RWPE1 (cell line): ENCODE data around the gene RALY.

Source experiments
- CTCF ChIA-PET: fragments of 350-600 bp; sonication (Branson Sonifier 250); formaldehyde crosslinking; extraction: SDS; loops from one replicate; lab custom pipeline; 2021; lab: Yijun Ruan, JAX
- POLR2A ChIA-PET: fragments of 400-600 bp; formaldehyde crosslinking; extraction: SDS; loops from one replicate; lab custom pipeline; 2020; ENCODE audit warnings: antibody characterized with exemption; ENCODE audit not compliant: low non-redundant PET; lab: Yijun Ruan, JAX
- DNase-seq: peaks from one replicate; pipeline ENCODE4 v3.0.0; 2012; ENCODE audit warnings: low spot score
- H3K27ac ChIP-seq: fragments of 450-650 bp; 2 replicates; pipeline ENCODE4 v1.5.1; 2017
- TF ChIP-seq, protein P1 (sequence below): fragments of 450-650 bp; conservative IDR thresholded peaks from 2 replicates; pipeline ENCODE4 v1.5.1; 2017; ENCODE audit warnings: low read depth, mild to moderate bottlenecking

RALY gene

DNA sequence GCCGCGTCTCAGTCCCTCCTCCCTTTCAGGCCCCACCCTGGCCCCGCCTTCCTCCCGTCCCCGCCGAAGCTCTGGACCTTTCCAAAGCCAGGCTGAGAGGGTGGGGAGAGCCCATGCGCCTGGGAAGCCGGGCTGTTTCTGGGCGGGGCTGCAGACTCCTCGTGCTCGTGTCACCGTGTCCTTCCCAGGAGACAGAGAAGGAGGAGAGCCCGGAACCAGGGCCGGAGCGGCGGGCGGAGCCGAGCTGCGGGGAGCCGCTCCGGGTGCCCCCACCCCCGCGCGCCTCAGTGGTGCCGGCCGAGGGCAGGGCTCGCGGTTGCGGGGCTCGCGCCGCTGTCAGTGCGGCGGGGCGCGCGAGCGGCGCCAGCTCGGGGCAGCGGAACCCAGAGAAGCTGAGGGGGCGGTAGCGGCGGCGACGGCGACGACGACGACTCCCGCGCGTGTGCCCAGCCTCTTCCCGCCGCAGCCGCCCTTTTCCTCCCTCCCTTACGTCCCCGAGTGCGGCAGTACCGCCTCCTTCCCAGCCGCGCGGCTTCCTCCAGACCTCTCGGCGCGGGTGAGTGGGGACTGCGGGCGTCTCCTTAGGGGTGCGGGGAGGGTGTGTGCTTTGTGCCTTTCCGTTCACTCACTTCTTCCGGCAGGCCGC, at the start of gene RALY:
Gene RALY (plus strand): TSS at position 336 of the 646 bp plus-strand sequence. CDS start 78,164 bp downstream, outside the sequence.
- ChIA-PET CTCF (interaction anchor here (0.5 to 2.1 kb wide), 6 partner anchors 74 to 674 kb away, joined by 3 to 8 read pairs (median 4); no protein-coding TSS in a partner anchor), POLR2A (interaction anchor here (0.5 to 1.4 kb wide), 10 partner anchors 8 to 391 kb away, joined by 3 to 9 read pairs (median 4); no protein-coding TSS in a partner anchor)
- peak within 1 kb of the TSS; percentile 97 for H3K27ac ChIP-seq
- peak; percentile 100 for DNase-seq
- TF ChIP-seq, protein P1, sequence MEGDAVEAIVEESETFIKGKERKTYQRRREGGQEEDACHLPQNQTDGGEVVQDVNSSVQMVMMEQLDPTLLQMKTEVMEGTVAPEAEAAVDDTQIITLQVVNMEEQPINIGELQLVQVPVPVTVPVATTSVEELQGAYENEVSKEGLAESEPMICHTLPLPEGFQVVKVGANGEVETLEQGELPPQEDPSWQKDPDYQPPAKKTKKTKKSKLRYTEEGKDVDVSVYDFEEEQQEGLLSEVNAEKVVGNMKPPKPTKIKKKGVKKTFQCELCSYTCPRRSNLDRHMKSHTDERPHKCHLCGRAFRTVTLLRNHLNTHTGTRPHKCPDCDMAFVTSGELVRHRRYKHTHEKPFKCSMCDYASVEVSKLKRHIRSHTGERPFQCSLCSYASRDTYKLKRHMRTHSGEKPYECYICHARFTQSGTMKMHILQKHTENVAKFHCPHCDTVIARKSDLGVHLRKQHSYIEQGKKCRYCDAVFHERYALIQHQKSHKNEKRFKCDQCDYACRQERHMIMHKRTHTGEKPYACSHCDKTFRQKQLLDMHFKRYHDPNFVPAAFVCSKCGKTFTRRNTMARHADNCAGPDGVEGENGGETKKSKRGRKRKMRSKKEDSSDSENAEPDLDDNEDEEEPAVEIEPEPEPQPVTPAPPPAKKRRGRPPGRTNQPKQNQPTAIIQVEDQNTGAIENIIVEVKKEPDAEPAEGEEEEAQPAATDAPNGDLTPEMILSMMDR = no peak

- CTCF ChIA-PET = interaction anchor here (0.5 to 0.6 kb wide), 3 partner anchors 48 to 882 kb away, joined by 3 read pairs; no protein-coding TSS in a partner anchor
- TF ChIP-seq, protein P1 = no peak
- no peak for DNase-seq
- POLR2A ChIA-PET = no interaction called here
- no peak overlapping the region for H3K27ac ChIP-seq
These were observed 48.8 kb upstream of the RALY start for GRCh38 chr20:33944914-33945313.

DNA sequence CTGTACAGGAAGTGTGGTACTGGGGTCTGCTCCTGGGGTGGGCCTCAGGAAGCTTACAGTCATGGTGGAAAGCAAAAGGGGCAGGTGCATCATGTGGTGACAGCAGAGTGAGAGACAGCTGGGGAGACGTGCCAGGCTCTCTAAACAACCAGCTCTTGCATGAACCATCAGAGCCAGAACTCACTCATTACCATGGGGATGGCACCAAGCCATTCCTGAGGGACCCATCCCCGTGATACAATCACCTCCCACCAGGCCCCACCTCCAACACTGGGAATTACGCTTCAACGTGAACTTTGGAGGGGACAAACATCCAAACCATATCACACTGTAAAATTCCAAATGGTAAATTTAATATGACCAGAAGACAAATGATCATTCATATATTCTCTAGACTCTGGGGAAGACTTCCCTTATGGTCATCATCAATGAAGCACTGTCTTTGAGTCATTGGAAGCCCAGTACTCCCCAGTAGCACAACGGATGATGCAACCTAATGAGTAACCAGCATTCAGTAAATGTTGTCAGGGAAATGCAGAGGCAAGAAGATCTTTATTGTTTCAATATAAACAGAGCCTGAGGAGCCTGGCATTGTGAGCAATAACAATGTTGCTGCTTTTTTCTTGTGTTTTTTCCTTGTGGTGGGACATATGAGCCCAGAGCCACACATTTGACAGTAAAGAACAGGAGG, 48.2 kb upstream of the RALY start:
- peak; percentile 60 for DNase-seq
- no peak overlapping the region for H3K27ac ChIP-seq
- POLR2A ChIA-PET = no interaction called here
- CTCF ChIA-PET = no interaction called here
- TF ChIP-seq, protein P1 = no peak

DNA sequence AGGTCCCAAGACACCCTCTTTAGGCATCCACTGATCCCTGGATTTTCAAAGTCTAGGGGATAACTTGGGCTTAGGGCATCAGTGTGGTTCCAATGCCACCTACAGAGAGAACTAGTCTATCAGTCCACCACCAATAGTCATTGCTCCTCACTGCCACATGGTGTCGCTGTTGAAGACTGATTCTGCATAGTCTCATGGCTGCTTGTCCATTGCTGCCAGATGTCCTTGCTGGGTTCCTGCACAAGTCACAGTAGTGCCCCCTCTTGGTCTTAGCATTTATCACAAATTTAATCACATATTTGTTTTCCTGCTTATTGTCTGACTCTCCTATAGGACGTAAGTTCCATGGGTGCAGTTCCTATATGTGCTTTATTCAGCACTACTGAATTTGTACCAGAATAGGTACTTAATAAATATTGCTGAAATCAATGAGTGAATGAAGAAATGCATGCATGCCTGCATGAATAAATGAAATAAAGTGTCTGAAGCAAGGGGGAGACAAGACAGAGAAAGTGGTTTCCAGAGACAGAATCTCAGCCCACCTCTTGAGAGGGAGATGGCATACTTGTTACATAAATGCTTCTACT, 45.9 kb upstream of the RALY start:
- DNase-seq = peak; percentile 48
- H3K27ac ChIP-seq = no peak overlapping the region
- ChIA-PET CTCF (no interaction called here), POLR2A (no interaction called here)
- TF ChIP-seq, protein P1 = no peak; the same call in 1 of the 2 replicates

DNA sequence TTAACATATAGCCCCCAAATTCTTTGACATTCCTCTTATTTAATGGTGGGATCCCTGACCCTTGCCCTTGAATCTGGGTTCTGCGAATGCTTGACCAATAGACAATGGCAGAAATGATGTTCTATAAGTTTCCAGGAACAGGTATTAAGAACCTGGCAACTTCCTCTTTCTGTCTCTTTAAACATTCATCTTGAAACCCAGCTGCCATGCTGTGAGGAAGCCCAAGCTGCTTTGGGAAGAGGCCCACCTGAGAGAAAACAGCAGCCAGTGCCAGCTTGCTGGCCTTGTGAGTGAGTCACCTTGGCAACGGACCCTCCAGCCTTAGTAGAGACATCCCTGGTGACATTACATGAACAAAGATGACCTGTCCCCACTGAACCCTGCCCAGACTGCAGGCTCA, 45.2 kb upstream of the RALY start:
- DNase-seq = no peak
- ChIA-PET CTCF (interaction anchor here (0.8 kb wide), 1 partner anchor 116 kb away, joined by 3 read pairs; no protein-coding TSS in a partner anchor), POLR2A (no interaction called here)
- TF ChIP-seq, protein P1 = no peak
- no peak overlapping the region for H3K27ac ChIP-seq

DNA sequence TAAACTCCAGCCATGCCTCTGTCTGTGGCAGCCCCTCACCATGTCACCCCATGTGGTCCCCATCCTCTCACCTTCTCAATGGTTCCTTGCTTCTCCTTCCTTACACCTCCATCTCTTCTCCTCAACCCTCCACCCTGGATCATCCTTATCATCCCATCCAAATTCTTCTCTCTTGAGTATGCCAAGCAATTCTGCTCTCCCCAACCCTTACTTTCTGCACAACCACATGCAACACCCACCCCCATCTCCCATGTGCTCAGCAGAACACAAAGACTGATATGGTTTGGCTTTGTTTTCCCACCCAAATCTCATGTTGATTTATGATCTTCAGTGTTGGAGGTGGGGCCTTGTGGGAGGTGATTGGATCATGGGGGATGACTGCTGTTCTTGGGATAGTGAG, 42.5 kb upstream of the RALY start:
- ChIA-PET POLR2A (no interaction called here), CTCF (interaction anchor here (0.6 to 0.7 kb wide), 3 partner anchors 35 to 1145 kb away, joined by 3 to 4 read pairs (median 3); no protein-coding TSS in a partner anchor)
- TF ChIP-seq, protein P1 = no peak
- DNase-seq = no peak
- no peak overlapping the region for H3K27ac ChIP-seq
